Measurements from ENCODE around the gene ZNF536. TPM values are rescaled to one million over a fixed set of nuclear protein-coding genes. Genes with fewer than 3 reads are reported as not detected.

Gene ZNF536
- total RNA-seq, 2 experiments from 2014 or later = not detected

DNA sequence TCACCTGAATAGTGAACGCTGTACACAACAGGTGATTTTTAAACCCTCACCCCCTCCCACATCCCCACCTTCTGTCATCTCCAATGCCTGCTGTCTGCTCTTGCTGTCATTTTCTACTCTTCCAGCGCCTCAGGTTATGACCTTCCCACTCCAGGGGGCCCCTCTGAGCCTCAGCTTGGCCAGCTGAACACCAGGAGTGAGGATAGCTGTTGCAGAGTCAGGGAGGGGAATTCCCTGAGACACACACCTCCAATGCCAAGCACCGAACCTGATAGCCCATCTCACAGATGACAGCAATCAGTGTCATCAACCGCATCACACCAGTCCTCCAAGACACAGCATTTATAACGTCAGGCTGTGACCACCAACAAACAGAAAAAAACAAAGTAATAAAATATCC, 193.5 kb downstream of the ZNF536 start:
- Mint-ChIP-seq H3K9me3 (ENCODE audit: insufficient read depth) (no peaks in the 10 kb centered on the region), H3K27me3 (ENCODE audit: low read depth) (no peaks in the 10 kb centered on the region), H3K36me3 (ENCODE audit: low read depth) (no peaks in the 10 kb centered on the region), H3K4me1 (ENCODE audit: low read depth) (no peaks in the 10 kb centered on the region), H3K4me3 (no peak overlapping the region), H3K27ac (no peak overlapping the region)
- ATAC-seq (no peak), DNase-seq (no peak)
- ChIA-PET CTCF (no interaction called here), POLR2A (no interaction called here)

DNA sequence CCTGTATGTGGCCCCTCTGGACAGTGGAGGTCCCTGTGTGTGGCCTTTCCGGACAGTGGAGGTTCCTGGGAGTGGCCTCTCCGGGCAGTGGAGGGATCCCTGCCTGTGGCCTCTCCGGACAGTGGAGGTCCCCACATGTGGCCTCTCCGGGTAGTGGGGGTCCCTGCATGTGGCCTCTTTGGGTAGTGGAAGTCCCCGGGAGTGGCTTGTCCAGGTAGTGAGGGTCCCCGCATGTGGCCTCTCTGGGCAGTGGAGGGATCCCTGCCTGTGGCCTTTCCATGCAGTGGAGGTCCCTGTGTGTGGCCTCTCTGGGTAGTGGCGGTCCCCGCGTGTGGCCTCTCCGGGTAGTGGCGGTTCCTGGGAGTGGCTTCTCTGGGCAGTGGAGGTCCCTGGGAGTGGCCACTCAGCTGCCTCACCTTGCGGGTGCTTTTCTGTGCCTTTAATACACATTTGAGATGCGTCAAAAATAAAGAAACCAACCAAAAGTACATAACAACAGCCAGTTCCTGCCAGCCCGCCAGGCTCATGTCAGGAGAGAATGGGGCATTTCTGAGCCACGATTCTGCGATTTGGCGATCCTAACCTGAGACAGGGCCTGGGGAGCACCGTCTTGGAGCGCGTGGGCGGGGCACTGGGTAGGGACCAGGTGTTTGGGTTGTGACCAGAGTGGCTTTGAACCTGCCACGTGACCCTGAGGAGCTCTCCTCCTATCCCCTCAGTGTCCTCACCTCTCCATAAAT, 194.7 kb downstream of the ZNF536 start:
- DNase-seq = no peak
- no peak overlapping the region for H3K27ac Mint-ChIP-seq
- H3K9me3 Mint-ChIP-seq (ENCODE audit: insufficient read depth) = no peaks in the 10 kb centered on the region
- POLR2A ChIA-PET = no interaction called here
- CTCF ChIA-PET = no interaction called here
- H3K4me3 Mint-ChIP-seq = no peak overlapping the region
- H3K4me1 Mint-ChIP-seq (ENCODE audit: low read depth) = no peaks in the 10 kb centered on the region
- no peaks in the 10 kb centered on the region for H3K27me3 Mint-ChIP-seq (ENCODE audit: low read depth)
- ATAC-seq = no peak
- H3K36me3 Mint-ChIP-seq (ENCODE audit: low read depth) = no peaks in the 10 kb centered on the region

DNA sequence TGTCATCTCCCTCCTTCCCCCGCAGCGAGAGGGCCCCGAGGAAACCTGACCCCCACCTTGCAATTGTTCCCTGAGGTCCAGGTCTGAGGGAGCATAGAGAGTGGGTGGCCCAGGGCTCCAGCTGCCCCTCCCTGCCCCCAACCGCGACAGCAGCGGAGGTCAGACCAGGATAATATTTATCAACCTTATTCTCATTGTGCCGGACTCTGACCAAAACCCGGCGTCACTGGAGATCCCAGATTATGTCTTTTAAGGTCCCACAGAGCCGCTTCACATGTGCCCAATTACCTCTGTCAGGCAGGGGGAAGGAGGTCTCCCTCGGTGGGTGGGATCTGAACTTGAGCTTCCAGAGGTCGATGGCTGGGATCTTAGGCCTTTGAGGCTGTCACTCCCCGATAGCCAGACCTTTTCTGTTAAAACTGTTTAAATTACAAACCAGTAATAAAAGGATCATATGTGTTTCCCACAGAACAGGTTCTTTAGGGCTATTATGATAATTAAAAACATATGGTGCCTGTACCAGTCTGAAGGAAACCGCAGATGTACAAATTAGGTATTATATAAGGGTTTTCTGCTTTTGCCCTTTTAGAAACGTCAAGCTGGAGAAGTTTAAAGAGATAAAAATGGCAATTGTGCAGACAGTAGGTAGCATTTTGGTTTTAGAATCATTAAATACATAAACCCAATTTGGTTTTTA, 195.5 kb downstream of the ZNF536 start:
- H3K4me3 Mint-ChIP-seq = no peak overlapping the region

GRCh38 chr19:30570194-30570593, 198.0 kb downstream of the ZNF536 start:
- DNase-seq = no peak
- Mint-ChIP-seq H3K4me3 (no peak overlapping the region), H3K36me3 (ENCODE audit: low read depth) (no peaks in the 10 kb centered on the region), H3K27me3 (ENCODE audit: low read depth) (no peaks in the 10 kb centered on the region), H3K27ac (no peak overlapping the region), H3K9me3 (ENCODE audit: insufficient read depth) (no peaks in the 10 kb centered on the region), H3K4me1 (ENCODE audit: low read depth) (no peaks in the 10 kb centered on the region)
- ChIA-PET CTCF (no interaction called here), POLR2A (no interaction called here)
- ATAC-seq = no peak

More for the DNA sequence above, 195.5 kb downstream of the ZNF536 start:
- H3K36me3 Mint-ChIP-seq (ENCODE audit: low read depth) = no peaks in the 10 kb centered on the region
- DNase-seq = no peak
- ATAC-seq = no peak
- no peaks in the 10 kb centered on the region for H3K9me3 Mint-ChIP-seq (ENCODE audit: insufficient read depth)
- POLR2A ChIA-PET = no interaction called here
- H3K4me1 Mint-ChIP-seq (ENCODE audit: low read depth) = no peaks in the 10 kb centered on the region
- CTCF ChIA-PET = no interaction called here
- H3K27ac Mint-ChIP-seq = no peak overlapping the region
- H3K27me3 Mint-ChIP-seq (ENCODE audit: low read depth) = no peaks in the 10 kb centered on the region

DNA sequence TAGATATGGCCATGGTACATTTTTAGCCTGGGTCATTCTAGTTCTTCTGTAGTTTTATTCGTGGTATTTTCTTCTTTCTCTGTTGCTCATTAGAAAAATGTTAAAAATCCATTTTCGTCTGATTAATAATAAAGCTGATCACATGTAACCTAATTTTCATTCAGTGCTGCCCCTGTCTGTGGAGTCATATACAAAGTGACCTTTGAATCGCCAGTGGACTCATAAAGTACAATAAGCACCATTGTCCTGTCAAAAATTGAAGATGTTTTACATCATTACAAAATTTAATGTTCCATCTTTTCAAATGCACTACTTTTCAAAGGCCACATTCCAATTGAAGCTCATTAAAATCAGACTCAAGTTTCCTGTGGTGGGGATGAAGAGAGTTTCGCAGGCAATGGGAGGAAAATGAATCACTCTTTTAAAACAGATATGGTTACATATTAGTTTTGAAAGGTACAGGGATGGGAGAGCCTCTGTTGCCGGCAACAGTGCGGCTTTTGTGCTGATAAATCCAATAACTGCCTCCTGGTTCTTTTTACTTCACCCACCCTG, 205.4 kb downstream of the ZNF536 start:
- Mint-ChIP-seq H3K4me1 (ENCODE audit: low read depth) (no peaks in the 10 kb centered on the region), H3K36me3 (ENCODE audit: low read depth) (no peaks in the 10 kb centered on the region), H3K27me3 (ENCODE audit: low read depth) (no peaks in the 10 kb centered on the region), H3K27ac (no peak overlapping the region), H3K4me3 (no peak overlapping the region), H3K9me3 (ENCODE audit: insufficient read depth) (no peaks in the 10 kb centered on the region)
- CTCF ChIA-PET = no interaction called here
- POLR2A ChIA-PET = interaction anchor here (0.6 kb wide), 1 partner anchor 10 kb away, joined by 3 read pairs; no protein-coding TSS in a partner anchor
- no peak for DNase-seq
- no peak for ATAC-seq

DNA sequence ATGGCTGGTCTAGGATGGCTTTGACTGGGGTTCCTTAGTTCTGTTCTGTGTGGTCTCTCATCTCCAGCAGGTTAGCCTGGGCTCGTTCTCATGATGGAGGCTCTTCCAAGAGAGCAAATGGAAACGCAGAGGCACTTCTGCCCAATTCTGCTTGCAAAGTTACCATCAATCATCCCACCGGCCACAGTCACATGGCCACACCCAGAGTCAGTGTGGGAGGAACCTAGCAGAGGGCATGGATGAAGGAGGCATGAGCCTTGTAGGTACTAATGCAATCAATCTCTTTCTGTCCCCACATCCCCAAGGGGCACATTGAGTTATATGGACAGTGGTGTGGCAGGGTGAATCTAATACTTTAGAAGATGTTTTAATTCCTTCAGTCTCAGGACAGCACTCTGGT, 207.2 kb downstream of the ZNF536 start:
- H3K27ac Mint-ChIP-seq = no peak overlapping the region
- H3K36me3 Mint-ChIP-seq (ENCODE audit: low read depth) = no peaks in the 10 kb centered on the region
- H3K4me3 Mint-ChIP-seq = no peak overlapping the region
- POLR2A ChIA-PET = no interaction called here
- DNase-seq (no peak), ATAC-seq (no peak)
- CTCF ChIA-PET = no interaction called here
- H3K4me1 Mint-ChIP-seq (ENCODE audit: low read depth) = no peaks in the 10 kb centered on the region
- H3K9me3 Mint-ChIP-seq (ENCODE audit: insufficient read depth) = no peaks in the 10 kb centered on the region
- H3K27me3 Mint-ChIP-seq (ENCODE audit: low read depth) = no peaks in the 10 kb centered on the region

- H3K36me3 Mint-ChIP-seq (ENCODE audit: low read depth) = no peaks in the 10 kb centered on the region
- H3K27me3 Mint-ChIP-seq (ENCODE audit: low read depth) = no peaks in the 10 kb centered on the region
- DNase-seq (no peak), ATAC-seq (no peak)
- no peak overlapping the region for H3K4me3 Mint-ChIP-seq
- H3K9me3 Mint-ChIP-seq (ENCODE audit: insufficient read depth) = no peaks in the 10 kb centered on the region
- H3K27ac Mint-ChIP-seq = no peak overlapping the region
- no peaks in the 10 kb centered on the region for H3K4me1 Mint-ChIP-seq (ENCODE audit: low read depth)
- ChIA-PET POLR2A (no interaction called here), CTCF (no interaction called here)
These were observed 208.5 kb downstream of the ZNF536 start for GRCh38 chr19:30580673-30581072.

GRCh38 chr19:30584090-30584489, 211.9 kb downstream of the ZNF536 start:
- Mint-ChIP-seq H3K4me1 (ENCODE audit: low read depth) (no peaks in the 10 kb centered on the region), H3K27ac (no peak overlapping the region), H3K27me3 (ENCODE audit: low read depth) (no peaks in the 10 kb centered on the region), H3K9me3 (ENCODE audit: insufficient read depth) (no peaks in the 10 kb centered on the region), H3K36me3 (ENCODE audit: low read depth) (no peaks in the 10 kb centered on the region), H3K4me3 (no peak overlapping the region)
- ChIA-PET POLR2A (no interaction called here), CTCF (no interaction called here)
- ATAC-seq (no peak), DNase-seq (no peak)

GRCh38 chr19:30587869-30588268, 215.7 kb downstream of the ZNF536 start:
- no peaks in the 10 kb centered on the region for H3K36me3 Mint-ChIP-seq (ENCODE audit: low read depth)
- ChIA-PET POLR2A (interaction anchor here (0.7 kb wide), 1 partner anchor 10 kb away, joined by 3 read pairs; no protein-coding TSS in a partner anchor), CTCF (no interaction called here)
- no peaks in the 10 kb centered on the region for H3K9me3 Mint-ChIP-seq (ENCODE audit: insufficient read depth)
- no peak overlapping the region for H3K27ac Mint-ChIP-seq
- H3K27me3 Mint-ChIP-seq (ENCODE audit: low read depth) = no peaks in the 10 kb centered on the region
- no peak overlapping the region for H3K4me3 Mint-ChIP-seq
- H3K4me1 Mint-ChIP-seq (ENCODE audit: low read depth) = no peaks in the 10 kb centered on the region
- ATAC-seq = no peak
- DNase-seq = no peak

DNA sequence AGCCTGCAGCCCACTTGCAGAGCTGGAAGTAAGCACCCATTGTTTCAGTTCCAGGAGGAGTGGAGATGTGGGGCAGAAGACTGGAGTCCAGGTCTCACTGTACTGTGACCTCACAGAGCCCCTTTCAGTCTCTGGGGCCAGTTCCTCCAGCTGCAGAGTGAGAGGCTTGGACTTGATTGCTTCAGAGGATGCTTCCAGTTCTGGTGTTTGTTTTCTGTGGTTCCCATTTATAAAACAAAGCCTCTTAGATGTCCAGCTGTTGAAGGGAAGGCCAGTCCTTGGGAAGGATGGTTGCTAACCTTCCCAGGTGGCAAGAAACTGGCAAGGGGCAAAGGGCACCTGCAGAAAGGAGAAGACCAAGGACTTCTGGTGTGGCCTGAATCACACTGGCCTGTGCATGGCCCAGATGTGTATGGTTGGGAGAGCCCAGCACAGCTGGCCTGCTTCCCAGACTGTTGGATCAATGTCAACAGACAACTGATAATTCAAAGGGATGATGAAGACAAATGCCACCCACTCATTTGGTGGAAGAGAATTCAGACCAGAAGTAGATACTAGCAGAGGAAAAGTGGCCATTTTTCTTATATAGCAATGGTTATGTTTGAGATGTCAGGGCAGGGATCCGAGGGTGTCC, 218.5 kb downstream of the ZNF536 start:
- H3K27ac Mint-ChIP-seq = no peak overlapping the region
- POLR2A ChIA-PET = no interaction called here
- no peaks in the 10 kb centered on the region for H3K4me1 Mint-ChIP-seq (ENCODE audit: low read depth)
- no peaks in the 10 kb centered on the region for H3K27me3 Mint-ChIP-seq (ENCODE audit: low read depth)
- no peaks in the 10 kb centered on the region for H3K36me3 Mint-ChIP-seq (ENCODE audit: low read depth)
- H3K9me3 Mint-ChIP-seq (ENCODE audit: insufficient read depth) = no peaks in the 10 kb centered on the region
- H3K4me3 Mint-ChIP-seq = no peak overlapping the region
- ATAC-seq (no peak), DNase-seq (no peak)
- CTCF ChIA-PET = no interaction called here

DNA sequence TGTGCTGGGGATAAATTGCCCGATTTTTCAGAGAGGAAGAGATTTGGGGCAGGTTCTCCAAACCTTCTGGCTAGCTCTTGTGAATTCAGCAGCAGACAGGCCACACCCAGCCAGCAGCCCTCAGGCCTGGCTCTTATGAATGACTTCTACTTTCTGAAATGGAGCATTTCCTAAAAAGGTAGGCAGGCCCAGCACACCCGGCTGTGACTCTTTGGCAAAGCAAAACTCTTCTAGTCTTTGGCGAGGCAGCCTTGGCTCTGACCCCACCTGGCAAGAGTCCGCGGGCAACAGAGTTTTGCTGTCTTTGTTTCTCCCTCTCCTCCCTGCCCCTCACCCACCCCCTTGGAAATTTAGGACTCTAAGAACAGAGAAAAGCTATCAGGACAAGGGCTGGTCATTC, 221.2 kb downstream of the ZNF536 start:
- Mint-ChIP-seq H3K36me3 (ENCODE audit: low read depth) (no peaks in the 10 kb centered on the region), H3K4me1 (ENCODE audit: low read depth) (no peaks in the 10 kb centered on the region), H3K4me3 (no peak overlapping the region), H3K27ac (no peak overlapping the region), H3K9me3 (ENCODE audit: insufficient read depth) (no peaks in the 10 kb centered on the region), H3K27me3 (ENCODE audit: low read depth) (no peaks in the 10 kb centered on the region)
- DNase-seq (no peak), ATAC-seq (no peak)
- POLR2A ChIA-PET = no interaction called here
- CTCF ChIA-PET = no interaction called here

GRCh38 chr19:30593975-30594745, 222.0 kb downstream of the ZNF536 start:
- ChIA-PET CTCF (no interaction called here), POLR2A (no interaction called here)
- H3K36me3 Mint-ChIP-seq (ENCODE audit: low read depth) = no peaks in the 10 kb centered on the region
- H3K27me3 Mint-ChIP-seq (ENCODE audit: low read depth) = no peaks in the 10 kb centered on the region
- no peaks in the 10 kb centered on the region for H3K4me1 Mint-ChIP-seq (ENCODE audit: low read depth)
- no peak overlapping the region for H3K4me3 Mint-ChIP-seq
- H3K27ac Mint-ChIP-seq = no peak overlapping the region
- DNase-seq = no peak
- no peaks in the 10 kb centered on the region for H3K9me3 Mint-ChIP-seq (ENCODE audit: insufficient read depth)
- ATAC-seq = no peak
